Measurements from ENCODE around the gene PCLAF. TPM values are rescaled to one million over a fixed set of nuclear protein-coding genes. Genes with fewer than 3 reads are reported as not detected.
"Not testable (repeated sequence)": the region's sequence is repeated elsewhere in the genome, so short reads cannot be mapped to it uniquely, and the experiment has no call there.

PCLAF gene
- total RNA-seq, 1 donor from 2014 or later, result 81.9 TPM

DNA sequence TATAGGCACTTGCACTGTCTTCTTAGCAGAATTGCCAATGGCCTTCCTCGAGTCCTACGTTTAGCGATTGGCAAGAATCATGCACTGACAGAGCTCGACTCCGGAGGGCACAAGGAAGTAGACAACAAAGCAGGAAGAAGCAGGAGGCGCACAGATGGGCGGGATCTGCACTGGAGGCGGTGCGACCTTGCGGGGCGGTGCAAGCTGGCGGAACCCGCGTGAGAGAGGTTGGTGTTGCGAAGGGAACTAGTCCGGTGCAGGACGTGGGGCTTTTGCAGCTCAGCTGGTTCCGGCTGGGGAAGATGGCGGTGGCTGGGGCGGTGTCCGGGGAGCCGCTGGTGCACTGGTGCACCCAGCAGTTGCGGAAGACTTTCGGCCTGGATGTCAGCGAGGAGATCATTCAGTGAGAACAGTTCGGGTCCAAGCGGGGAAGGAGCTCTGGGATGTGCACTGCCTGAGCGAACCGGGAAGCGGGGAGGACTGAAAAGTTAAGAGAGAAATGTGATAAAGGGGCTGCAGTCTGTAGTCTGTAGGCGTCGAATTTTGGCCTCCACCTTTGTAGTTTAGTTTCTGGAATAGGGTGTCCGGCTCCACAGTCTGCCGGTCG, 6.4 kb upstream of the PCLAF start, which contains the start of gene TRIP4:
TSS of gene TRIP4 (plus strand) at position 275 of the 607 bp plus-strand sequence. CDS start at position 303, 28 bp downstream.
- Mint-ChIP-seq H3K27ac (peak within 1 kb of the TSS; percentile 93), H3K4me1 (peaks cover 13% of the 10 kb centered on the region)
- intact Hi-C loops (cut with micrococcal nuclease), result loop anchor here (1.0 to 10.0 kb wide), 5 partner anchors 31 to 745 kb away; partner anchors contain the start of genes CIAO2A, CSNK1G1, PDCD7 and PPIB

DNA sequence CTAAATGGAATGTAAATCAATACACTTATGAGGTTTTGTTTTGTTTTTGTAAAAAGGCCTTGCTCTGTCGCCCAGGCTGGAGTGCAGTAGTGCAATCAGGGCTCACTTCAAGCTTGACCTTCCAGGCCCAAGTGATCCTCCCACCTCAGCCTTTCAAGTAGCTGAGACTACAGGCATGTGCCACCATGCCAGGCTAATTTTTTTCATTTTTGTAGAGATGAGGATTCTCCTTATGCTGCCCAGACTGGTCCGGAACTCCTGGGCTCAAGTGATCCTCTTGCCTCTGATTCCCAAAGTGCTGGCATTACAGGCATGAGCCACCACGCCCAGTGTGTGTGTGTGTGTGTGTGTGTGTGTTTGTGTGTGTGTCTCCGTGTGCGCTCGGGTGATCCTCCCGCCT, 5.0 kb upstream of the PCLAF start:
- no peaks in the 10 kb centered on the region for H3K9me3 Mint-ChIP-seq
- DNase-seq, result no peak
- H3K4me1 Mint-ChIP-seq, result peaks cover 19% of the 10 kb centered on the region
- intact Hi-C loops (cut with micrococcal nuclease), result loop anchor here (2.0 to 10.0 kb wide), 3 partner anchors 181 to 747 kb away; partner anchors contain the start of genes CIAO2A, PDCD7 and SNX1
- no peak overlapping the region for H3K4me3 Mint-ChIP-seq
- no peaks in the 10 kb centered on the region for H3K27me3 Mint-ChIP-seq
- H3K27ac Mint-ChIP-seq, result no peak overlapping the region
- H3K36me3 Mint-ChIP-seq (ENCODE audit: low read depth), result peaks cover 4% of the 10 kb centered on the region

More for the DNA sequence above, 6.4 kb upstream of the PCLAF start, which contains the start of gene TRIP4:
- H3K4me3 Mint-ChIP-seq, result peak within 1 kb of the TSS; percentile 97
- H3K36me3 Mint-ChIP-seq (ENCODE audit: low read depth), result peaks cover 4% of the 10 kb centered on the region
- H3K27me3 Mint-ChIP-seq, result no peaks in the 10 kb centered on the region
- no peaks in the 10 kb centered on the region for H3K9me3 Mint-ChIP-seq
- peak; percentile 99 for DNase-seq

DNA sequence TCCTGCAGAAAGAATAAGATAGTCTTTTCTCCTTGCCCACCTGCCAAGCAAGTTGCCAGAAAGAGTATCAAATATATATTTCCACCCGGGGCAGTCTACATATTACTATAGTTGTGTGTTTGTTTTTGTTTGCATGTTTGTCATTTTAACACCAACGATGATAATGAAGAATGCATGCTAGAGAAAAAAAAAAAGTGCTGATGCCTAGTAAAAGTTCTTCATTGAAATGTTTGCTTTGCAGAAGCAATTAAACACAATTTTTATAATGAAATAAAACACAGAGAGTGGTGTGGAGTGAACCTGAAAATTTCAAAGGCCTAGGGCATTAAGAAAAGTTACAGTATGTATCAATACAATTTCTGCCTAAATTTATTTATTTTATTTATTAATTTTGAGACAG, 2.5 kb upstream of the PCLAF start:
- H3K27ac Mint-ChIP-seq, result no peak overlapping the region
- H3K27me3 Mint-ChIP-seq, result no peaks in the 10 kb centered on the region
- H3K36me3 Mint-ChIP-seq (ENCODE audit: low read depth), result peaks cover 7% of the 10 kb centered on the region
- H3K9me3 Mint-ChIP-seq, result no peaks in the 10 kb centered on the region
- DNase-seq, result no peak
- H3K4me3 Mint-ChIP-seq, result no peak overlapping the region
- H3K4me1 Mint-ChIP-seq, result peaks cover 26% of the 10 kb centered on the region
- intact Hi-C loops (cut with micrococcal nuclease), result loop anchor here (10.0 kb wide), 2 partner anchors 179 to 289 kb away; partner anchors contain the start of genes CIAO2A and SNX1

DNA sequence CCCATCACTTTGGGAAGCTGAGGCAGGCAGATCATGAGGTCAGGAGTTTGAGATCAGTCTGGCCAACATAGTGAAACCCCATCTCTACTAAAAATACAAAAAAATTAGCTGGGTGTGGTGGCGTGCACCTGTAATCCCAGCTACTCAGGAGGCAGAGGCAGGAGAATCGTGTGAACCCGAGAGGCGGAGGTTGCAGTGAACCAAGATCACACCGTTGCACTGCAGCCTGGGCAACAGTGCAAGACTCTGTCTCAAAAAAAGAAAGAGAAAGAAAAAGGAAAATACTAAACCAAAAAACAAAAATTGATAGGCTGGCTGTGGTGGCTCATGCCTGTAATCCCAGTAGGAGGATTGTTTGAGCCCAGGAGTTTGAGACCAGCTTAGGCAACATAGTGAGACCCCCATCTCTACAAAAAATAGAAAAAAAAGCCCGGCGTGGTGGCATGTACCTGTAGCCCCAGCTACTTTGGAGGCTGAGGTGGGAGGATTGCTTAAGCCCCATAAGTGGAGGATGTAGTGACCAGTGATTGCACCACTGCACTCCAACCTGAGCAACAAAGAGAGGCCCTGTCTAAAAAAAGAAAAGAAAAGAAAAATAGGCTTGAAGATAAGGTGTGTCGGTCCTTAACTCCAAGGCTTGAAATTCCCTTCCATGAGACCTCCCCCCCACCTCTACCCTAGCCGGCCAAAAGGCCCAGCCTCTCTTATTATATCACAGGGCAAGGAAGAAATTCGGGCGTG, 941 bp downstream of the PCLAF start:
- Mint-ChIP-seq H3K27ac (peak overlapping the region; percentile 86), H3K4me3 (peak overlapping the region; percentile 89), H3K4me1 (peaks cover 18% of the 10 kb centered on the region)
- intact Hi-C loops (cut with micrococcal nuclease), result loop anchor here (2.0 to 10.0 kb wide), 4 partner anchors 23 to 285 kb away; partner anchors contain the start of genes CIAO2A, CSNK1G1, SNX1 and ZNF609
- H3K9me3 Mint-ChIP-seq; H3K27me3 Mint-ChIP-seq; DNase-seq; H3K36me3 Mint-ChIP-seq (ENCODE audit: low read depth): not testable (repeated sequence)

DNA sequence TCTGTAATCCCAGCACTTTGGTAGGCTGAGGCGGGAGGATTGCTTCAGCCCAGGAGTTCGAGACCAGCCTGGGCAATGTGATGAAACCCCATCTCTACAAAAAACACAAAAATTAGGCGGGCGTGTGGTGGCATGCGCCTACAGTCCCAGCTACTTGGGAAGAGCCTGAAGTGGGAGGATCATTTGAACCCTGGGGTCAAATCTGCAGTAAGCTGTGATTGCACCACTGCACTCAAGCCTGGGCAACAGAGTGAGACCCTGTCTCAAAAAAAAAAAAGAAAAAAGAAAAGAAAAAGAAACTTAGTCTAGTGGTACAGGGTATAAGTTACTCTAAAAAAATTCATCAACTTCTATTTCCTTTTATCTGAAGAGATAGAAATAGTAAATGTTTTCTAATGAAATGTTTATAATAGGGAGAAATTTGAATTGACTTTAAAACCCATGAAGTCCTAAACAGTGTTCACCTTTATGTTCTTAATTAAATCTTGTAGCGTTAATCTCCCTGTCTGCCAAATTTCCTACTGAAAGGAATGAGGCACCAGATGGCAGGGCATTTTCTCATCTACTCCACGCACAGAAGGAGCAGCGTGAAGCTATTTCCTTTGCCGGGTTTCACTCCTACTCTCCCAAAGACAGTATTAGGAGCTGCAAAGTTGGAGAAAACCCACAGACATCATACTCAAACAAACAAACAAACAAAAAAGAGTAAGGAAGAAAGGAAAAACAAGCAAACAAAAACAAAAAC, 1.9 kb downstream of the PCLAF start:
- peak overlapping the region; percentile 89 for H3K4me3 Mint-ChIP-seq
- intact Hi-C loops (cut with micrococcal nuclease), result no loop called here
- H3K4me1 Mint-ChIP-seq, result peaks cover 18% of the 10 kb centered on the region
- H3K9me3 Mint-ChIP-seq, result no peaks in the 10 kb centered on the region
- peak overlapping the region; percentile 57 for H3K27ac Mint-ChIP-seq
- peaks cover 11% of the 10 kb centered on the region for H3K36me3 Mint-ChIP-seq (ENCODE audit: low read depth)
- H3K27me3 Mint-ChIP-seq, result no peaks in the 10 kb centered on the region
- no peak for DNase-seq

DNA sequence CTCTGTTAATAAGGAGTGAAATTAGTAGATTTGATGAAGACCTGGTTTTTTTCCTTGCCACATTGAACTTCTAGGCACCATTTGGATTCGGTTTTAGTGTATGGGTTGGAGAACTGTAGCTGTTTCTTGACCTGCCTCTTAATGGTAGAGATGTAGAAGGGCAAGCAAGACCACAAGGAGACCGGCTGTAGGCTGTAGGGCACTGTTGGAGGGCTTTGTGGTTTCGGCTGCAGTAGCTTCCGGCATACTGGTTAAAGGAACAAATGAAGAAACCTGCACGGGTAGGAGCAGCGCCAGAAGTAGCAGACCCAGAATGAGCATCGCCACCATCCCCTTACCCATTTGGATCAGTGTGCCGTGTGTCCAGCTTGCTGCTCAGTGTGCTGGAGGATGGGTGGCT, 7.9 kb downstream of the PCLAF start:
- Mint-ChIP-seq H3K4me1 (peaks cover 3% of the 10 kb centered on the region), H3K4me3 (peak overlapping the region; percentile 25), H3K27me3 (no peaks in the 10 kb centered on the region), H3K9me3 (no peaks in the 10 kb centered on the region), H3K36me3 (ENCODE audit: low read depth) (peaks cover 23% of the 10 kb centered on the region), H3K27ac (peak overlapping the region; percentile 26)
- intact Hi-C loops (cut with micrococcal nuclease), result no loop called here
- DNase-seq, result no peak

DNA sequence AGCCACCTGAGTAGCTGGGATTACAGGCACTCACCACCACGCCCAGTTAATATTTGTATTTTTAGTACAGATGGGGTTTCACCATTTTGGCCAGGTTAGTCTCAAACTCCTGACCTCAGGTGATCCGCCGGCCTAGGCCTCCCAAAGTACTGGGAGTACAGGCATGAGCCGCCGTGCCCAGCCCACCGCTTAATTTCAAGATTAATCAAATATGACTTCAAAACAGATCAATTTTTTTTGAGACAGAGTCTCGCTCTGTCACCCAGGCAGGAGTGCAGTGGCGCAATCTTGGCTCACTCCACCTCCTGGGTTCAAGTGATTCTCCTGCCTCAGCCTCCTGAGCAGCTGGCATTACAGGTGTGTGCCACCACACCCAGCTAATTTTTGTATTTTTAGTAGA, 9.9 kb downstream of the PCLAF start:
- H3K27ac Mint-ChIP-seq; intact Hi-C loops (cut with micrococcal nuclease); DNase-seq; H3K9me3 Mint-ChIP-seq; H3K4me1 Mint-ChIP-seq; H3K4me3 Mint-ChIP-seq; H3K27me3 Mint-ChIP-seq: not testable (repeated sequence)
- peaks cover 23% of the 10 kb centered on the region for H3K36me3 Mint-ChIP-seq (ENCODE audit: low read depth)

DNA sequence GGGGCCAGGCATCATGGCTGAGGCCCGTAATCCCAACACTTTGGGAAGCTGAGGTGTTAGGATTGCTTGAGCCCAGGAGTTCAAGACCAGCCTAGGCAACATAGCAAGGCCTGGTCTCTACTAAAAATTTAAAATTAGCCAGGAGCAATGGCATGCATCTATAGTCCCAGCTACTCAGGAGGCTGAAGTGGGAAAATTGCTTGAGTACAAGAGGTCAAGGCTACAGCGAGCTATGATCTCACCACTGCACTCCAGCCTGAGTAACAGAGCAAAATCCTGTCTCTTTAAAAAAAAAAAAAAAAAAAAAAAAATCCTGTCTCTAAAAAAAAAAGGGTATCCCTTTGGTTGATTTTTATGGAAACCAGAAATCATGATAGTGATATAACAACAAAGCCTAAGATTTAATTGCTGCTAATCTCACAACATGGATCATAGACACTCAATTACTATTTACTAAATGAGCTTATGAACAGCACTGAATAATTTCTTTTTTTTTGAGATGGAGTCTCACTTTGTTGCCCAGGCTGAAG, 12.1 kb downstream of the PCLAF start:
- Mint-ChIP-seq H3K9me3 (no peaks in the 10 kb centered on the region), H3K4me1 (peaks cover 3% of the 10 kb centered on the region), H3K27me3 (no peaks in the 10 kb centered on the region), H3K4me3 (no peak overlapping the region), H3K36me3 (ENCODE audit: low read depth) (peaks cover 15% of the 10 kb centered on the region), H3K27ac (no peak overlapping the region)
- intact Hi-C loops (cut with micrococcal nuclease), result no loop called here
- DNase-seq, result no peak

DNA sequence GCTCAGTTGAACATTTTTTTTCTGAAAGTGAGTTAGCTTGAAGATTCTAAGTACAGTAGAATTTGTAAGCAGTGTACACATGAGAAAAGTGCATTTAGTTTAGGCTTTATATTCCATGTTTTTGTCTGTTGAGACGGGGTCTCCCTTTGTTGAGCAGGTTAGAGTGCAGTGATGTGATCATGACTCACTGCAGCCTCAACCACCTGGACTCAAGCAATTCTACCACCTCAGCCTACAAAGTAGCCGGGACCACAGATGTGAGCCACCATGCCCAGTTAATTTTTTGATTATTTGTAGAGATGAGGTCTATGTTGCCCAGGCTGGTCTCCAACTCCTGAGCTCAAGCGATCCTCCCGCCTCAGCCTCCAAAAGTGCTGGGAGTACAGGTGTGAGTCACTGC, 20.0 kb downstream of the PCLAF start:
- Mint-ChIP-seq H3K36me3 (ENCODE audit: low read depth) (peaks cover 3% of the 10 kb centered on the region), H3K27me3 (no peaks in the 10 kb centered on the region), H3K4me3 (no peak overlapping the region)

DNA sequence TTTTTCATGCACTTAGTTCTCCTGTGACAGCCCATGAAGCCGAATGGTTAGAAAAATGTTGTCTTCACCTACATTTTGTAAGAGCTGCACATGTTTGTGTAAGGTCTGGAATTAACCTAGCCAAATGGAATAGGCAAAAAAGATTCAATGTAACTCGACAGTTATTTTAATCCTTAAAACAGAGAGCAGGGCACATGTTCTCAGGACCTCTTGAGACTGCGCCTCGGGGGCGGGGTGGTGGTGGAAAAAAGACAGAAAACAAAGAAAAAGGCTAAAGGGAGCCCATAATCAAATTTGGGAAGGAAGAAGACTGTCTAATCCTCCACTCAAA, 24.6 kb downstream of the PCLAF start:
- Mint-ChIP-seq H3K36me3 (ENCODE audit: low read depth) (peaks cover 1% of the 10 kb centered on the region), H3K9me3 (no peaks in the 10 kb centered on the region), H3K4me3 (peak overlapping the region; percentile 89), H3K27ac (peak overlapping the region; percentile 97), H3K27me3 (no peaks in the 10 kb centered on the region), H3K4me1 (peaks cover 15% of the 10 kb centered on the region)
- no peak for DNase-seq
- intact Hi-C loops (cut with micrococcal nuclease), result loop anchor here (1.0 to 2.0 kb wide), 4 partner anchors 24 to 193 kb away; partner anchors contain the start of genes PCLAF, PPIB and TRIP4

More for the DNA sequence above, 20.0 kb downstream of the PCLAF start:
- H3K9me3 Mint-ChIP-seq, result no peaks in the 10 kb centered on the region
- peaks cover 7% of the 10 kb centered on the region for H3K4me1 Mint-ChIP-seq
- DNase-seq, result no peak
- intact Hi-C loops (cut with micrococcal nuclease), result no loop called here
- peak overlapping the region; percentile 41 for H3K27ac Mint-ChIP-seq

DNA sequence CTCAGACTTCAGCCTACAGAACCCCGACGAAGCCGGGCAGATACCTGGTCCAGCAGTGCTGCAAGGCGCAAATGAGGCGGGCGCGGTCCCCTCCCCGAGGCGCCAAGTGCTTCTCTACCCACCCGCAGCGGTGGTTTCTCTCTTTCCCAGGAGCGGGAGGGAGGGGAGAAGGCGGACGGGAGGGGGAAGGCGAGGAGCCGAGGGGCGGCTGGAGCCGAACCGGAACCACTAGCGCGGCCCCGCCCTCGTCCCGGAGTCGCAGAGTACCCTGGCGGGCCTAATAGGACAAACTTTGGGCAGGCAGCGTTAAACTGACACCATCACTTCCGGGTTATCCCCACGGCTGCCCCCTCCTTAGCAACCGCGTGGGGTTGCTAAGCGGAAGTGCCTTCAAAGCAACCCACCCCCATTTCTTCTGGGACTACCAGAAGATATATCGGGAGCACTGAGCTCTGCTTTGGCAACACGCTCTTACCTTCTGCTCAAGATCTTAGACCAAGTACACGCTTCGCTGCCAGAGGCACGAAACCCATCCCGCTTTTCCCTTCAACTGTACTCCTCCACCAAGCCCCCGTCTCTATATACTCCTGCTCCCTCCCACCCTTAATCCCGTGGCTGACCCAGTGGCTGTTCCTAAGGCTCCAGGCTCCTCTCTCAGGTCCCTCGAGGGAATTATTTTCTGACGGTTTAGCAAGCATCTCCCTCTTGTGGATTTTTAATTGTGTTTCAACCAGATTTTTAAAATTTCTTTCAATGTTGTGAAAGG, 25.1 kb downstream of the PCLAF start, which contains the start of gene CSNK1G1:
TSS of gene CSNK1G1 (minus strand) at position 230 of the 766 bp plus-strand sequence. CDS start 55,674 bp downstream, outside the sequence.
- Mint-ChIP-seq H3K4me3 (peak within 1 kb of the TSS; percentile 89), H3K27ac (peak within 1 kb of the TSS; percentile 97), H3K9me3 (no peaks in the 10 kb centered on the region), H3K27me3 (no peaks in the 10 kb centered on the region), H3K36me3 (ENCODE audit: low read depth) (peaks cover 3% of the 10 kb centered on the region), H3K4me1 (peaks cover 17% of the 10 kb centered on the region)
- DNase-seq, result peak; percentile 97
- intact Hi-C loops (cut with micrococcal nuclease), result loop anchor here (1.0 to 2.0 kb wide), 4 partner anchors 25 to 193 kb away; partner anchors contain the start of genes PCLAF, PPIB and TRIP4

DNA sequence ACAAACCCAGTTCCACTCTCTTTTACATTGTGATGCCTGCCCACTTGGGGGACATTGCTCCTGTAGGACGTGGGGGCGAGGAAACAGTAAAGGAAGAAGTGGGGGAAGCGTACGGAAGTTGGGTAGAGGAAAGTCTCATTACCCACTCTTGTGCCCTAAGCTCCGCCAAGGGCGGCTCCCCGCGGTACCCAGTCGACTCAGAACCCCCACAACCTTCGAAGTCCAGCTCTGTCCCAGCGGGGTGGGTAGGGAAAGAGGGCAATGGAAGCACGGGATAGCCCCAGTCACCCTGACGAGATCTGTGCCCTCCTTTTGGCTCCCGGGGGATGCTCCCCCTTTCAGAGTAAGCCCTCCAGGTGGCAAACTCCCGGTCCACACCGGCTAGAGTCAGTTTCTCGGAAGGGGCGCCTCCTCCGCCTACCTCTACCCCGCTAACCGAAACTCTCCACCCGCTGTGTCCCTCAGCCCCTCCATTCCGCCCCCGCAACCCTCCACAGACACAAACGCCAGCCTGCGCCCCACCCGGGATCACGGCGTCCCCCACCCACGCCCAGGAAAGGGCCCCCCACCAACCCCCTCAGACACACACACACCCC, 25.8 kb downstream of the PCLAF start:
- Mint-ChIP-seq H3K27ac (peak overlapping the region; percentile 97), H3K36me3 (ENCODE audit: low read depth) (peaks cover 4% of the 10 kb centered on the region), H3K27me3 (no peaks in the 10 kb centered on the region), H3K4me3 (peak overlapping the region; percentile 89), H3K4me1 (peaks cover 17% of the 10 kb centered on the region), H3K9me3 (no peaks in the 10 kb centered on the region)
- DNase-seq, result peak; percentile 73
- intact Hi-C loops (cut with micrococcal nuclease), result no loop called here

All from activated CD4-positive, alpha-beta T cell treated with anti-CD3 and anti-CD28 coated beads, Interleukin-2, amount 10 ng/mL, durations not matched to agents 24 days and 14 days (primary cell).